HG02678 (cell line): ENCODE measurements around the gene SLC28A3.

Experiments used
- ATAC-seq: cut with Tn5 transposase; IDR thresholded peaks from one replicate; pipeline ENCODE4 v1.9.1; 2021; ENCODE audit warnings: mild to moderate bottlenecking, moderate library complexity; ENCODE audit not compliant: unreplicated experiment

Gene SLC28A3

GRCh38 chr9:84339962-84340361 is 596 bp downstream of the SLC28A3 start:
- no peak for ATAC-seq

- ATAC-seq, result no peak
Measured at GRCh38 chr9:84339503-84339902, 1.1 kb downstream of the SLC28A3 start.

GRCh38 chr9:84338792-84339191 is 1.8 kb downstream of the SLC28A3 start:
- no peak for ATAC-seq

DNA sequence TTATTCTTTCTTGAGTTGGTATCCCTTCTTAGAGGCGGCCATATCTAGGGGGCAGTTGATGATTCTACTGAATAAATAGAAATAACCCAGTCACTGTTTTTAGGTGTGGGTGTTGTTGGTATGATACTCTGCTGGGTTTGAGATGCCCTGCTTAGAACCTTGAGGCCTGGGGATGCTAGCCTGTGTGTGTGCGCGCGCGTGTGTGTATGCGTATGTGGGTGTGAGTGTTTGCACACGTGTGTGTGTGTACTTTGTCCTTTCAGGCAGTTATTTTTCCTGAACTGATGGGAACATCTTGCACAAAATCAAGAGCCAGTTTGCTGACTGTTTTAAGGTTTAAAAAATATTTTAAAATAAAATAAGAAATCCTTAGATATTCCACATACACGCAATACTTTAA is 3.3 kb downstream of the SLC28A3 start:
- ATAC-seq, result no peak

- no peak for ATAC-seq
Measured at GRCh38 chr9:84331119-84331809, 9.3 kb downstream of the SLC28A3 start.

- ATAC-seq, result no peak
Measured at GRCh38 chr9:84330246-84330645, 10.3 kb downstream of the SLC28A3 start.

GRCh38 chr9:84327184-84327583 is 13.4 kb downstream of the SLC28A3 start:
- no peak for ATAC-seq

GRCh38 chr9:84325347-84325973 is 15.1 kb downstream of the SLC28A3 start:
- ATAC-seq, result no peak

GRCh38 chr9:84324811-84325210 is 15.7 kb downstream of the SLC28A3 start:
- ATAC-seq, result no peak

- no peak for ATAC-seq
Measured at GRCh38 chr9:84323858-84324257, 16.7 kb downstream of the SLC28A3 start.

DNA sequence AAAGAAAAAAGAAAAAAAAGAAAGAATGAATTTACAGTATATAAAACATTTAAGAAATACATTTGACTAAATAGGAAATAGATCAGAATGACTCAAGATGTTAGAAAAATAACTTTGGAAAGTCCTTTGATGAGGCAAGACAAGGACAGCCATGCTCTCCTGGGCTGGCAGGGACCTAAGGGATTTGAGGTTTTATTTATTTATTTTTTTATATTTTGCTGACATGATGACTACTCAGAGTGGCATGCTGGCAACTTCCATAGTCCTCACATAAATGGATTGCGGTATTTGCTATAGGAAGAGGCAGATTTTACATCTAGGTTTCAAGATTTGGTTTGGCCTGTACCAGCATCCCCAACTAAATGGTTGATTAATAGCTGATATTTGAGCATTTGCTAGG is 17.7 kb downstream of the SLC28A3 start:
- ATAC-seq, result no peak

DNA sequence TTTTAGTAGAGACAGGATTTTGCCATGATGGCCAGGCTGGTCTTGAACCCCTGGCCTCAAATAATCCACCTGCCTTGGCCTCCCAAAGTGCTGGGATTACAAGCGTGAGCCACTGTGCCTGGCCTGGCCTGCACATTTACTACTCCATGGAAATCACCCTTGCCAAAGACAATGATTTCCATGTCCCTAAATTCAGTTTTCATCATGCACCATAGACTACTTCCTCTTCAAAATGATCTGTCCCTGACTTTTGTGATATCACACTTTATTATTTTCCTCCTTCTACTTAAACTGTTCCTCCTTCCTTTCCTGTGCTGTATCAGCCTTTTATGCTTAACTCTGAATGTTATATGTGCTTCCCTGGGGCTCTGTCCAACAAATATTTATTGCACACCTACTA is 20.3 kb downstream of the SLC28A3 start:
- no peak for ATAC-seq

DNA sequence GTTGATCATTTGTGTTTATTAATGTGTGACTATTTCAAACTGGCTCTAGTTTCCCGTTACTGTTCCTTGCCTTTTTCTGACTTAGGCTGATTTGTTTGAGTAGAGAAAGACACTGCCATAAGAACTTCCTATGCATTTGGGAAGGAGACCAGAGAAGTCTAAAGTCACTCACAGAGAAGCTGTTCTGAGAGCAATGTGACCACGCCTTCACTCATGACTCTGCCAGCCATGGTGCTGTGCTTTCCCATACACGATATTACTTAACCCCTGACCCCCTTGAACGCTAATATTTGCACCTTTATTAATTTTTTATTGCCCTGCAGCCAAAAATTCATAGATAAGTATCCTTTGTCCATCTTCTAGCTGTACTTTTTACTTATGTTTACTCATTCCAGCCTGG is 20.9 kb downstream of the SLC28A3 start:
- ATAC-seq, result no peak

DNA sequence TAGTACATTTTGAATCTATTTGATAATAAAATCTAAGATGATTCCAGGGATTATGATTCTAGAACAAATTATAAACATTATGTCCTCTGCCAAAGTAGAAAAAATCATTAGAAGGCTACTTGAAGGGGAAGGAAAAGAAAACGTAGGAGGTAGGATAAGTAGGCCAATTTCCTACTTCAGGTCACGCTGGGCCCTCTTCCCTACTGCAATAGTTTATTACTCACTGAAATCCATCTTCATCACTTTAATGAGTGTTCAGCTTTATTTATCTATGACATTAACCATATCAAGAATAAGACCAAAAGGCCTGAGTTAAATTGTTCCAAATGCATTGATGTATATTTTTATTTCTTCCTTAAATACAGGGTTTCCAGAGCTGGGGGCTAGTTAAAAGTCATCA is 21.6 kb downstream of the SLC28A3 start:
- ATAC-seq, result no peak

GRCh38 chr9:84317563-84317962 is 23.0 kb downstream of the SLC28A3 start:
- ATAC-seq, result no peak

DNA sequence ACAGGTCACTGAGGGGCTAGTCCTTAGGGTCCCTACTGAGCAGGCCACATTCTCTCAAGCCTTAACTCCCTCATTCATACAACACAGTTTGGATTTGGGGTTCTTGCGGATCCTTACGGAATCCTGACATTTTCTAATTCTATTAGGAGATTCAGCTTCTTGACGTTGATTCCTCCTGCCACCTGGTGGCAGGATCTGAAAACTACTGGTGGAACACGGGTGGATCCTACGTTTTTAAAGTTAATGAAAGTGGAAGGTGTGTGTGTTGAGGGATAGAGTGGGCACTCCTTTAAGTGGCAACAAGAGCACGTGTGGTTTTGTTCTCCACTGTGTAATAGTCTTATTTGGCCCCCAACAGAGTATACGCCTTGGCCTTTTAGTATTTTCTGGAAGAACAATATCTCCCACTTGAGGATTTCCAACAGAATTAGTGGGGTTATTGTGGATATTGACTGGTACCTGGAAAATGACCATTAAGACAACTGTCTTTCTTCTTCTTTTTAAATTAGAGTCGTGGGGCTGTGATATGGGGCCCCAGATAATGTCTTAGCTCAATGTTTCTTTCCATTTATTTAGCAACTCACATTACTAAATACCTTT is 25.2 kb downstream of the SLC28A3 start:
- peak; percentile 56 for ATAC-seq

DNA sequence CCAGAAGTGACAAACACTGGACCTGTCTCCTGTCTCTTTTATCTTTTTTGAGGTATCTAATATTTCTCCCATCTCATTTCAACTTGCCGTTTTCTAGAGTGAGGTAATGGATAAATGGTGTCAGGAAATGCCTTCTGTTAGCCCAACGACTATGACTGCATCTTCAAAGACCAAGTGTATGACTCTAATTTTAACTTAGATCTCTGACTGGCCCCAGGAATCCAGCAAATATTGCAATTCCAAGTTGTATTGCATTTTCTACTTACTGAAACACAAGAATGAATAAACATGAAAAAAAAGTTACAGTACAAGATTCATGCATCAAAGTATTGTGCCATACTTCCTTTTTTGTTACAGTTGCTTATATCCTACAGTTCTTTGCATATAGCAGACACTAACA is 26.3 kb downstream of the SLC28A3 start:
- no peak for ATAC-seq

GRCh38 chr9:84310883-84311282 is 29.7 kb downstream of the SLC28A3 start:
- no peak for ATAC-seq

- ATAC-seq, result no peak
Measured at GRCh38 chr9:84305497-84306131, 34.9 kb downstream of the SLC28A3 start.

DNA sequence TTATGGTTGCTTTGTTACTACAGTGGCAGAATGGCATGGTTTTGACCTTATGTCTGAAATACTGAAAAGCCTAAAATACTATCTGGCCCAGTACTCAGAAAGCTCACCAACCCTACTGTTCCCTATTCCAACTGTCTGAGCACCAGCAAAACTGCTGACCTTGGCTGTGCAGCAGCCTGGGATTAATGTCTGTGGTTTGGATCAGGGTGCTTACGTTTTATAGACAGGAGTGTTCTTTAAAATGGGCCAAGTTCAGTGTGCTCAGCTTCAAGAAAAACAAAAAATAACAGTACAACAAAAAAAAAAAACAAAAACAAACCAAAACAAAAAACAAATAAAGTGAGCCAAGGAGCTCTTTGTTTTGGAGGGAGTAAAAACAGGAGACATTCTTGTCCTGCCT is 36.4 kb downstream of the SLC28A3 start:
- no peak for ATAC-seq

- ATAC-seq, result no peak
Measured at GRCh38 chr9:84303061-84303460, 37.5 kb downstream of the SLC28A3 start.

DNA sequence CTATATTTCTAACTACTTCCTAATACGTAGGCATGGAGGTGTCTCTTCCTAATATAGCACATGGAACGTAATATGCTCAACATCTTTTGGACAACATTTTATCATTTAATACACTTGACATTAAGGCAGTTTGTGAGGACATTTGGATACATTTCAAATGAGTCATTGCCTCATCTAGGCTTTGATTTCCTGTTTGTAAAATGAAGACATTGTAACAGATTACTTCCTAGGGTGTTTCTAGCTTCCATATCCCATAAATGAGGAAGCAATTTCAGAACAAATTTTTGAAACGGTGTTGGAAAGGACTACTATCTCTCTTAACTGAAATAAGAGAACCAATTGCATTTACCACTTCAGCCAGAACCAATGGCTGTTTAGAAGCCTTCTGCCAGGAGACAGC is 38.7 kb downstream of the SLC28A3 start:
- no peak for ATAC-seq
